ENCODE results near the gene SPRY2. TPM values are rescaled to one million over a fixed set of nuclear protein-coding genes. Genes with fewer than 3 reads are reported as not detected.

The SPRY2 gene
- total and polyA plus RNA-seq, 2 of the 8 experiments (the other 6 are each of a cell fraction or from before 2014, with no cell fraction given): 37.7 to 37.9 TPM

- TF ChIP-seq MAX (IDR thresholded peaks at IDR 0.05) (no peak), ZNF274 (IDR thresholded peaks at IDR 0.05; ENCODE audit: borderline replicate concordance, extremely low read depth, low read length) (no peak)
These were observed 31.0 kb upstream of the SPRY2 start (continued) for GRCh38 chr13:80371840-80372509.

Data from H1 (cell line).